DND-41 (cell line): ENCODE data around the gene HLTF.
A peak's percentile ranks its signal among the peaks of the same experiment; 100 is the strongest.

Source experiments
- ATAC-seq: fragments of 200-7000 bp; cut with Tn5 transposase; 3 replicates; pipeline ENCODE4 v1.9.1; 2021; ENCODE audit warnings: low read depth; ENCODE audit not compliant: insufficient read depth
- DNase-seq: peaks from one replicate; pipeline ENCODE4 v3.0.0-alpha.2; 2020
- H2AFZ ChIP-seq: 2 replicates; pipeline ENCODE4 v1.6.0; 2012; ENCODE audit warnings: low read depth, low read length
- H3K27ac ChIP-seq: 2 replicates; pipeline ENCODE4 v1.5.1; 2012; ENCODE audit warnings: low read length, inconsistent platforms
- H3K27me3 ChIP-seq: fragments of 200-600 bp; sonication (generic); 2 replicates; pipeline ENCODE4 v1.6.0; 2012; ENCODE audit warnings: low read length, mild to moderate bottlenecking, inconsistent platforms; ENCODE audit not compliant: insufficient read depth, poor library complexity
- H3K36me3 ChIP-seq: 2 replicates; pipeline ENCODE4 v1.5.1; 2012; ENCODE audit warnings: low read length, inconsistent platforms; ENCODE audit not compliant: insufficient read depth
- H3K4me1 ChIP-seq: 2 replicates; pipeline ENCODE4 v1.5.1; 2012; ENCODE audit warnings: mild to moderate bottlenecking, low read length; ENCODE audit not compliant: insufficient read depth
- H3K4me2 ChIP-seq: 2 replicates; pipeline ENCODE4 v1.6.0; 2012; ENCODE audit warnings: mild to moderate bottlenecking, moderate library complexity, low read length, inconsistent platforms; ENCODE audit not compliant: insufficient read depth
- H3K4me3 ChIP-seq, 2 experiments: fragments of 200-600 bp in 1 of 2; shearing (Covaris generic) in 1 of 2; 2 replicates each; pipeline ENCODE4 v1.5.1; 2012 to 2016; ENCODE audit warnings: inconsistent platforms in 2 of 2, low read length in 2 of 2, mild to moderate bottlenecking in 2 of 2, low read depth in 1 of 2, moderate library complexity in 1 of 2
- H3K79me2 ChIP-seq: 2 replicates; pipeline ENCODE4 v1.6.0; 2012; ENCODE audit warnings: low read length, inconsistent platforms; ENCODE audit not compliant: insufficient read depth
- H3K9ac ChIP-seq: 2 replicates; pipeline ENCODE4 v1.6.0; 2012; ENCODE audit warnings: low read depth, mild to moderate bottlenecking, inconsistent platforms, low read length, moderate library complexity
- H3K9me3 ChIP-seq: 2 replicates; pipeline ENCODE4 v1.5.1; 2012; ENCODE audit warnings: low read length, moderate library complexity, mild to moderate bottlenecking, inconsistent platforms; ENCODE audit not compliant: insufficient read depth, severe bottlenecking
- H4K20me1 ChIP-seq: 2 replicates; pipeline ENCODE4 v1.6.0; 2012; ENCODE audit warnings: low read length; ENCODE audit not compliant: insufficient read depth
- CTCF ChIP-seq: IDR thresholded peaks from 2 replicates; pipeline ENCODE4 v1.5.1; 2012; ENCODE audit warnings: borderline replicate concordance, low read length, moderate library complexity, mild to moderate bottlenecking; ENCODE audit not compliant: poor library complexity, severe bottlenecking; ENCODE audit errors: extremely low read depth
- EZH2 ChIP-seq: IDR thresholded peaks from 3 replicates; pipeline ENCODE4 v1.6.1; 2012; ENCODE audit warnings: borderline replicate concordance, low read depth, mild to moderate bottlenecking, moderate library complexity, low read length, inconsistent platforms; ENCODE audit not compliant: severe bottlenecking

HLTF gene

DNA sequence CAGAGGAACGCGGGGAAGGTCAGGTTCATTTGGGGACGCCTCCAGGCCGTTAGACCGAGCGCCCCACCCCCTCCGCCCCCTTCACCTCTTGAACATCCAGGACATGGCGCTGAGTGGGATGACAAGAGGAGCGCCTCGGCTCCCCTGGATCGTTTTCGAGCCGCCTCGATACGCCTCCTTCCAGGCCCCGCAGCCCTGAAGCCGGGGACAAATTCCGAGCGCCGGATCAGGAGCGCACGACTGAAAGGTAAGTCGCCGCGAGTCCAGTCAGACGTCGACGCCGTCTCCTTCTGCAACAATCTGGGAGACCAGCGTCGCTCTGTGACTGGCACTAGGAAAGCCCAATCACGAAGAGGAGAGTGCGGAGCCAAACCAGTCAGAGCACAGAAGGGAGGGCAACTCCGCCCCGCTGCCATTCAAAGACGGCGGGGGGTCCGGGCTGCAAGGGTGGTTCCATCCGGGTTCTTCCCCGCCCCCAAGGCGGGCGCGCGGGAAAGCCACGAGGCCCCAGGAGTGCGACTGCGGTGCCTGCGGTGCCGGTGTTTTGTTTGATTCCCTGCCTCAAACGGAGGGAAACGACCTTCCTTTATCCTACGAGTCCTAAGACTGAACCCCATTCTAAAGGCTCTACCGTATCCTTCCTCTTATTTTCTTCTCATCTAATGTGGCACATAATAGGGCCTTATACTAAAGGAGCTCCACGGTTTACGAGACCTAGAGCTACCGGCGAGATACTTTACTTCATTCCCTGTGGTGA, at the start of gene HLTF:
HLTF (minus strand) TSS at position 302 of the 757 bp plus-strand sequence; CDS start at position 105, 197 bp downstream.
- DNase-seq = peak; percentile 98
- ATAC-seq = peak; percentile 98
- TF ChIP-seq EZH2 (no peak), CTCF (no peak)
- H3K4me3 ChIP-seq = peak within 1 kb of the TSS; percentile 72 to 82
- H3K9ac ChIP-seq = peak within 1 kb of the TSS; percentile 74
- peaks cover 48% of the 10 kb centered on the region for H3K79me2 ChIP-seq
- no peaks in the 10 kb centered on the region for H3K27me3 ChIP-seq
- peak within 1 kb of the TSS; percentile 86 for H3K27ac ChIP-seq
- H3K4me1 ChIP-seq = peaks cover 45% of the 10 kb centered on the region
- peak within 1 kb of the TSS; percentile 71 for H3K4me2 ChIP-seq
- H3K9me3 ChIP-seq = no peaks in the 10 kb centered on the region
- peak within 1 kb of the TSS; percentile 81 for H2AFZ ChIP-seq
- peaks cover 26% of the 10 kb centered on the region; the same call in 1 of the 2 replicates for H4K20me1 ChIP-seq
- H3K36me3 ChIP-seq = peaks cover 36% of the 10 kb centered on the region

- H3K9me3 ChIP-seq = no peaks in the 10 kb centered on the region
- H3K79me2 ChIP-seq = peaks cover 41% of the 10 kb centered on the region
- 0 out of 2 replicates have a peak, but pooled peaks cover 8% of the 10 kb centered on the region for H4K20me1 ChIP-seq
- H2AFZ ChIP-seq = no peak overlapping the region
- H3K4me3 ChIP-seq = no peak overlapping the region
- no peak overlapping the region for H3K9ac ChIP-seq
- peaks cover 21% of the 10 kb centered on the region for H3K4me1 ChIP-seq
- TF ChIP-seq EZH2 = no peak
- TF ChIP-seq CTCF = no peak
- H3K4me2 ChIP-seq = no peak overlapping the region
- no peak for DNase-seq
- peaks cover 4% of the 10 kb centered on the region; the same call in 1 of the 2 replicates for H3K36me3 ChIP-seq
- no peaks in the 10 kb centered on the region for H3K27me3 ChIP-seq
- no peak for ATAC-seq
- H3K27ac ChIP-seq = no peak overlapping the region
These were observed 48.2 kb upstream of the HLTF start for GRCh38 chr3:149134575-149134974.

DNA sequence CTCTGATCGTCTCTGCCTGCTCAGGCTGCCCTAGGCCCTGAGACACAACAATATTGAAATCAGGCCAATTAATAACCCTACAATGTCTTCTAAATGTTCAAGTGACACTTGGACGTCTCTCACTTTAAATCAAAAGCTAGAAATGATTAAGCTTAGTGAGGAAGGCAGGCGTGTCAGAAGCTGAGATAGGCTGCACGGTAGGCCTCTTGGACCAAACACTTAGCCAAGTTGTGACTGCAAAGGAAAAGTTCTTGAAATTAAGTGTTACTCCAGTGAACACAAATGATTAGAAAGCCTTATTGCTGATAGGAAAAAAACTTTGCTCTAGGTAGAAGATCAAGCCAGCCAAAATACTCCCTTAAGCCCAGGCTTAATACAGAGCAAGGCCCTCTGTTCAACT, 45.3 kb upstream of the HLTF start:
- Histone ChIP-seq H4K20me1 (0 out of 2 replicates have a peak, but pooled peaks cover 8% of the 10 kb centered on the region), H3K4me2 (peak overlapping the region; percentile 98), H3K27ac (no peak overlapping the region), H3K9ac (no peak overlapping the region), H3K9me3 (no peaks in the 10 kb centered on the region), H3K36me3 (peaks cover 4% of the 10 kb centered on the region; the same call in 1 of the 2 replicates), H2AFZ (no peak overlapping the region), H3K79me2 (peaks cover 39% of the 10 kb centered on the region), H3K4me3 (no peak overlapping the region), H3K4me1 (peaks cover 30% of the 10 kb centered on the region), H3K27me3 (peaks cover 21% of the 10 kb centered on the region)
- no peak for TF ChIP-seq EZH2
- TF ChIP-seq CTCF = no peak
- DNase-seq (no peak), ATAC-seq (no peak)
